Heart right ventricle (tissue), 16 donors: ENCODE data around the gene LUZP2. TPM values are rescaled to one million over a fixed set of nuclear protein-coding genes. Genes with fewer than 3 reads are reported as not detected.

ENCODE experiments used
- ATAC-seq, 8 donors: fragments of 200-7000 bp; cut with Tn5 transposase; one replicate each; pipeline ENCODE4 v1.9.1; 2020; ENCODE audit warnings: mild to moderate bottlenecking in 8 of 8, moderate library complexity in 8 of 8, moderate number of reproducible peaks in 1 of 8
- DNase-seq, 2 donors: peaks; one replicate each; pipeline ENCODE4 v3.0.0-alpha.2; 2020
- H3K27ac ChIP-seq, 10 donors: fragments of 200-600 bp; sonication (generic) in 2 of 10; one replicate each; pipeline versions ENCODE4 v1.5.0 to v1.8.0; 2020 to 2022; ENCODE audit warnings: mild to moderate bottlenecking in 3 of 10
- H3K27me3 ChIP-seq, 7 donors: fragments of 200-600 bp; one replicate each; pipeline ENCODE4 v1.8.0; 2021 to 2022; ENCODE audit warnings: mild to moderate bottlenecking in 2 of 7
- H3K36me3 ChIP-seq, 9 donors: fragments of 200-600 bp; sonication (generic) in 1 of 9; one replicate each; pipeline versions ENCODE4 v1.5.0 to v1.8.0; 2020 to 2022; ENCODE audit warnings: mild to moderate bottlenecking in 2 of 9
- H3K4me1 ChIP-seq, 9 donors: fragments of 200-600 bp; sonication (generic) in 1 of 9; one replicate each; pipeline versions ENCODE4 v1.5.0 to v1.8.0; 2020 to 2022; ENCODE audit warnings: mild to moderate bottlenecking in 4 of 9
- H3K4me3 ChIP-seq, 10 donors: fragments of 200-600 bp; sonication (generic) in 2 of 10; one replicate each; pipeline versions ENCODE4 v1.5.0 to v1.8.0; 2020 to 2022; ENCODE audit warnings: mild to moderate bottlenecking in 7 of 10, moderate library complexity in 2 of 10
- H3K9me3 ChIP-seq, 11 donors: fragments of 200-600 bp in 10 of 11; sonication (generic) in 2 of 11; one replicate each; pipeline versions ENCODE4 v1.5.0 to v1.8.0; 2013 to 2022; ENCODE audit warnings: mild to moderate bottlenecking in 2 of 11, control low read depth in 1 of 11, moderate library complexity in 1 of 11
- WGBS, 2 donors: extraction: QIAGEN DNeasy Blood & Tissue Kit; methylation state at CpG; one replicate each; pipeline ENCODE4 v1.1.7; 2013; ENCODE audit warnings: inconsistent platforms in 1 of 2; 5-methylcytosine and 5-hydroxymethylcytosine counted together
- intact Hi-C, 10 donors: fragments of 100-400 bp; cut with DNase I; formaldehyde crosslinking; loops; one replicate each; pipeline versions ENCODE4 v1.11.1 to v1.14.2; 2022
- polyA plus RNA-seq, 2 donors: library from polyadenylated mRNA; stranded (reverse); fragments of 200-250 nt; gene quantifications; one replicate each; pipeline ENCODE4 v1.2.3, GENCODE V29; 2013
- total RNA-seq, 10 donors: library from RNA; stranded (reverse); fragmentation: NEBNext Ultra II Directional in 3 of 10; extraction: Animal tissue kit (Norgen Biotek cat#: 25700) in 3 of 10; gene quantifications; one replicate each; pipeline versions ENCODE4 v1.2.1 to v1.2.4, GENCODE V29; 2021 to 2023
- TF ChIP-seq, protein P1 (sequence below), 9 donors: fragments of 200-600 bp; sonication (generic) in 2 of 9; IDR thresholded peaks; one replicate each; pipeline versions ENCODE4 v1.5.0 to v1.8.0; 2021 to 2022; ENCODE audit warnings: antibody characterized with exemption in 9 of 9, mild to moderate bottlenecking in 5 of 9, moderate library complexity in 1 of 9
- donor health status: Arrhythmogenic right ventricular cardiomyopathy.
- donor health status: ischemic (EF 13 %, LVEDD 7.1; RV severe dilation, severe dysfunction).
- donor health status: healthy with polysubstance abuse.
- donor health status: DM: no; HTN: yes; CAD: no.
- donor health status: DM: no; HTN: no; CAD: no.
- donor health status: ischemic (EF 25% LVEDD 6.9; RV normal size, moderate dysfunction).
- donor health status: ischemic (EF 25% LVEDD 5.7; RV mildly dilated, moderate dysfunction).
- donor health status: healthy.
- donor health status: DM: yes; HTN: yes; CAD: no.
- donor health status: Ischemic cardiomyopathy.
- donor health status: ischemic (EF 35%, LVEDD 5.7; RV mildly dilated, moderate dysfunction).
- donor health status: nonischemic (EF 11% LVEDD 7.7; RV severe dilation, severe dysfunction).
- donor health status: DM: yes; HTN: yes; CAD: no.
- donor health status: PGD.
- donor health status: ischemic (EF 29% LVEDD 5.4; RV normal size, mild dysfunction).
- donor health status: nonischemic (EF 23%, LVEDD 6.1; RV moderate dilation, normal function).

LUZP2 gene
- total and polyA plus RNA-seq, 12 donors: 0.07 to 0.46 (median 0.18) TPM; not detected in 6

DNA sequence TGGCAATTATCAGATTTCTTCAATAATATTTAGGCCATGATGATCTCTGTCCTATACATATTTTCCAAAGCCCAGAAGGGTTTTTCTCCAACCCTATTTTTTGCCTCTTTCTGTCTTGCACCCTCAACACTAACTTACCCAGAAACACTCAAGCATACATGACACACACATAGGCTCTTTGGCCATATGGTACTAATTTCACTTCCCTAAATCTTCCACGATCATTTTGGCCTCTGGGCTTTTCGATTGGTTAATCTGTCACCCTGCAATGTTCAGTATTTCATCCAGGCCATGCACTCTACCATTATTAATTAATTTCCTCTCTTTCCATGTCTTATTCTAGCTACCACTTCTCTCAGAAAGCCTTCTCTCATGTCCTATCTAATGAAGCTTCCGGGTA lies 59.8 kb downstream of the LUZP2 start:
- intact Hi-C loops: no loop called here
- Histone ChIP-seq H3K4me1 (no peaks in the 10 kb centered on the region), H3K27ac (no peak overlapping the region), H3K4me3 (no peak overlapping the region), H3K36me3 (no peaks in the 10 kb centered on the region), H3K9me3 (no peaks in the 10 kb centered on the region), H3K27me3 (no peaks in the 10 kb centered on the region)
- DNase-seq (no peak), ATAC-seq (no peak)
- TF ChIP-seq, protein P1, sequence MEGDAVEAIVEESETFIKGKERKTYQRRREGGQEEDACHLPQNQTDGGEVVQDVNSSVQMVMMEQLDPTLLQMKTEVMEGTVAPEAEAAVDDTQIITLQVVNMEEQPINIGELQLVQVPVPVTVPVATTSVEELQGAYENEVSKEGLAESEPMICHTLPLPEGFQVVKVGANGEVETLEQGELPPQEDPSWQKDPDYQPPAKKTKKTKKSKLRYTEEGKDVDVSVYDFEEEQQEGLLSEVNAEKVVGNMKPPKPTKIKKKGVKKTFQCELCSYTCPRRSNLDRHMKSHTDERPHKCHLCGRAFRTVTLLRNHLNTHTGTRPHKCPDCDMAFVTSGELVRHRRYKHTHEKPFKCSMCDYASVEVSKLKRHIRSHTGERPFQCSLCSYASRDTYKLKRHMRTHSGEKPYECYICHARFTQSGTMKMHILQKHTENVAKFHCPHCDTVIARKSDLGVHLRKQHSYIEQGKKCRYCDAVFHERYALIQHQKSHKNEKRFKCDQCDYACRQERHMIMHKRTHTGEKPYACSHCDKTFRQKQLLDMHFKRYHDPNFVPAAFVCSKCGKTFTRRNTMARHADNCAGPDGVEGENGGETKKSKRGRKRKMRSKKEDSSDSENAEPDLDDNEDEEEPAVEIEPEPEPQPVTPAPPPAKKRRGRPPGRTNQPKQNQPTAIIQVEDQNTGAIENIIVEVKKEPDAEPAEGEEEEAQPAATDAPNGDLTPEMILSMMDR (IDR thresholded peaks at IDR 0.05): no peak
- 82 to 84% methylated on average over 3 of the region's 3 CpGs for WGBS, 2 donors

DNA sequence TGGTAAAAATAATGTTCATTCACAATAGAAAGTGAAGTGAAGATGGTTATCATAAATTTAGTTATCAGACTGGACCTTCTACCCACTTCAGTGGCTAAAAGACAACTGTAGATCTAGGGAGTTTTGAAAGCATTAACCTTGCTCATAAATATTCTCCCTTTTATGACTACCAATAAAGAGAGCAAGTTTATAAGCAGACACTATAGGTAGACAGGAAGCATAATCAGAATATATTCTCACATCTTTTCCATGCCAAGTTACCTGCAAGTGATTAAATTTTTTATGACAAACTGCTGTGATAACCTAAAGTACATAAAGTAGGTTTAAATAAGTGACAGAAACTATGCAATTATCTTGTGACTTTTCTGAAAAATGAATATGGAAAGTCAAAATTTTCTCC lies 62.5 kb downstream of the LUZP2 start:
- intact Hi-C loops: loop anchor here in 1 of 10 donors (1.0 kb wide), 1 partner anchor 10 kb away; no protein-coding TSS in a partner anchor

DNA sequence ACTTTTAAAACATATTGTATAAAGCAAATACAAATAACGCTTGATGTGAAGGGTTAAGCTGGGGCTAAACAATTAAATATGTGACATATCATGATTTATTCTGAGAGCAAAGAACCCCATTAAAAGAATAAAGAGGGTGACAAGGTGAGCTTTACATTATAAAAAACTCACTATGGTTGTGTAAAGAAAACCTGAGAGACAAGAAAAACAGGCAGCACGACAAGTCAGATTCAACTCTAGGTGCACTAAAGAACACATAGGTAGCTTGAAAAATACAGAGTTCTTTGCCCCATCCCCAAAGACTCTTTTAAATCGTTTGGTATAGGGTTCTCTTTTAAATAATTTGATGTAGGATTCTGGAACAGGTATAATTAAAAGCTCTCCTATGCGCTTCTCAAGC lies 63.5 kb downstream of the LUZP2 start:
- 73 to 78% methylated on average over 4 of the region's 4 CpGs for WGBS, 2 donors
- no peaks in the 10 kb centered on the region for H3K36me3 ChIP-seq
- TF ChIP-seq, protein P1 (IDR thresholded peaks at IDR 0.05): no peak
- no peak for DNase-seq
- intact Hi-C loops: no loop called here
- H3K4me3 ChIP-seq: no peak overlapping the region
- H3K27me3 ChIP-seq: no peaks in the 10 kb centered on the region
- H3K27ac ChIP-seq: no peak overlapping the region
- no peaks in the 10 kb centered on the region for H3K4me1 ChIP-seq
- no peak for ATAC-seq
- H3K9me3 ChIP-seq: no peaks in the 10 kb centered on the region

More for the DNA sequence above, 62.5 kb downstream of the LUZP2 start:
- H3K4me1 ChIP-seq: no peaks in the 10 kb centered on the region
- H3K4me3 ChIP-seq: no peak overlapping the region
- no peaks in the 10 kb centered on the region for H3K9me3 ChIP-seq
- H3K27ac ChIP-seq: no peak overlapping the region
- DNase-seq: no peak
- TF ChIP-seq, protein P1 (IDR thresholded peaks at IDR 0.05): no peak
- no peaks in the 10 kb centered on the region for H3K27me3 ChIP-seq
- H3K36me3 ChIP-seq: no peaks in the 10 kb centered on the region
- no peak for ATAC-seq

DNA sequence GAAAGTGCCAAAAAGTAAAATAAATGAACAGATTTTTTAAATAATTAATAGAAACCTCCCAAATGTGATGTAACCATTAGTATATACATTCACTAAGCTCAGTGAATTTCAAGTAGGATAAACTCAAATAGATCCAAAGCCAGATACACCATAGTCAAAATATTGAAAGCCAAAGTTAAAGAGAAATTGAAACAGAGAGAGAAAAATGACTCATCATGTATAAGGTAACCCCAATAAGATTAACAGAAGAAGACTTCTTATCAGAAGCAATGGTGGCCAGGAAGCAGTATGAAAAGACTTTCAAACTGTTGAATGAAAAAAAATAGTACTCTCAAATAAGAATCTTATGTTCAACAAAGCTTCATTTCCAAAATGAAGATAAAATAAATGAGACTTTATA lies 70.5 kb downstream of the LUZP2 start:
- no peak for DNase-seq
- Histone ChIP-seq H3K36me3 (no peaks in the 10 kb centered on the region), H3K27ac (no peak overlapping the region), H3K9me3 (no peaks in the 10 kb centered on the region), H3K4me3 (no peak overlapping the region), H3K27me3 (no peaks in the 10 kb centered on the region), H3K4me1 (no peaks in the 10 kb centered on the region)
- no peak for ATAC-seq
- intact Hi-C loops: no loop called here
- TF ChIP-seq, protein P1 (IDR thresholded peaks at IDR 0.05): no peak

DNA sequence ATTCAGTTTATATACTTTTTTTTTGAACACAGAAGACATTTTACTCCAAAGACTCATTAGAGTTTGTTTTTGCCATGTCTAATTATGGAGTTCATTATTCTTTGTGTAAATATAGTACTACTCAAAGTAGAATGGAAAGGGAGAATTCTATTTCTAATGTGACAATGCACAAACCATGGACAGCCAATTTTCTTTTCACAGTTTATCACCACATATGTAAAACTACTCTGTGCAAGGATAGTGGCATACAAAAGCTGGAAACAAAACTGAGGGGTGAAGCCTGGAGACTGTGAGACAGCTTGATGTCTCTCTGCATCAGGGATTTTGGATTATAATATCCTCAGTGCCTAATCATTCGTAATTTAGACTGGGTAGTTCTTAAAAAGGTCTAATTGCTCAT lies 75.5 kb downstream of the LUZP2 start:
- TF ChIP-seq, protein P1 (IDR thresholded peaks at IDR 0.05): no peak
- Histone ChIP-seq H3K27me3 (no peaks in the 10 kb centered on the region), H3K9me3 (no peaks in the 10 kb centered on the region), H3K4me3 (no peak overlapping the region), H3K36me3 (no peaks in the 10 kb centered on the region), H3K4me1 (no peaks in the 10 kb centered on the region), H3K27ac (no peak overlapping the region)
- ATAC-seq: no peak
- 66 to 77% methylated on average over 1 of the region's 1 CpG for WGBS, 2 donors
- intact Hi-C loops: no loop called here
- no peak for DNase-seq
